PFSK-1 (cell line): ENCODE results near the gene MYBPH.

Source experiments
- POLR2AphosphoS5 ChIP-seq: IDR thresholded peaks from 2 replicates; pipeline ENCODE4 v1.6.1; 2012; ENCODE audit warnings: low read depth, mild to moderate bottlenecking, control low read depth, low read length, moderate library complexity
- TAF1 ChIP-seq: IDR thresholded peaks from 2 replicates; pipeline ENCODE4 v1.6.1; 2012; ENCODE audit warnings: low read length, control low read depth, borderline replicate concordance; ENCODE audit not compliant: insufficient read depth

DNA sequence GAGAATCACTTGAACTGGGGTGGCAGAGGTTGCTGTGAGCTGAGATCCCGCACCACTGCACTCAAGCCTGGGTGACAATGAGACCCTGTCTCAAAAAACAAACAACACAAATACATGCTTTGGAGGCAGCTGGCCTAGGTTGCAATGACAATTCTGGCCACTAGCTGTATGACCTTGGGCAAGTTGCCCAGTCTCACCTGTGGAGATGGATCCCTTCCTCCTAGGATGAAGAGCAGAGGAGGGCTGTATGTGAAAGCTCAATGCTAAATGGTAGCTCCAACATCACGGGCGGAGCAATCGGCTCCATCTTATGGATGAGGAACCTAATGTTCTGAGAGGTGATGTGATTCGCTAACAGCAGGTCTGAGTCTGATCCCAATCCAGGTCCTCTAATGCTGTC is 27.5 kb downstream of the MYBPH start:
- TF ChIP-seq POLR2AphosphoS5 (no peak), TAF1 (no peak)
